Neuronal stem cell (in vitro differentiated cells): ENCODE results near the gene MXRA5.

ENCODE experiments used
- DNase-seq: peaks from one replicate; pipeline ENCODE4 v3.0.0-alpha.2; 2013; ENCODE audit warnings: low spot score
- H2AFZ ChIP-seq: one replicate; pipeline ENCODE4 v1.6.1; 2013; ENCODE audit warnings: mild to moderate bottlenecking, low read length, inconsistent platforms
- H2AK5ac ChIP-seq: 2 replicates; pipeline ENCODE4 v1.6.1; 2013; ENCODE audit warnings: low read depth, mild to moderate bottlenecking, inconsistent platforms, low read length, moderate library complexity, mixed read lengths
- H2BK120ac ChIP-seq: 2 replicates; pipeline ENCODE4 v1.6.1; 2013; ENCODE audit warnings: low read depth, mild to moderate bottlenecking, inconsistent platforms, low read length, moderate library complexity, mixed read lengths
- H2BK12ac ChIP-seq: one replicate; pipeline ENCODE4 v1.6.1; 2013; ENCODE audit warnings: low read length, inconsistent platforms
- H2BK15ac ChIP-seq: 2 replicates; pipeline ENCODE4 v1.6.1; 2013; ENCODE audit warnings: mild to moderate bottlenecking, low read length, inconsistent platforms, mixed read lengths
- H2BK5ac ChIP-seq: one replicate; pipeline ENCODE4 v1.6.1; 2013; ENCODE audit warnings: inconsistent platforms, mild to moderate bottlenecking, low read length, moderate library complexity
- H3K14ac ChIP-seq: one replicate; pipeline ENCODE4 v1.6.1; 2013; ENCODE audit warnings: low read length, inconsistent platforms
- H3K18ac ChIP-seq: 2 replicates; pipeline ENCODE4 v1.6.1; 2013; ENCODE audit warnings: low read length, inconsistent platforms
- H3K23ac ChIP-seq: 2 replicates; pipeline ENCODE4 v1.6.1; 2013; ENCODE audit warnings: low read depth, mild to moderate bottlenecking, mixed read lengths, low read length, inconsistent platforms; ENCODE audit not compliant: poor library complexity
- H3K27ac ChIP-seq: replicated peaks from 3 replicates; pipeline ENCODE4 v1.5.1; 2013; ENCODE audit warnings: low read length, inconsistent platforms
- H3K27me3 ChIP-seq, 3 experiments: 2 replicates each; pipeline ENCODE4 v1.6.1; 2013; ENCODE audit warnings: low read length in 3 of 3, mild to moderate bottlenecking in 2 of 3, inconsistent platforms in 1 of 3, low read depth in 1 of 3, mixed read lengths in 1 of 3, moderate library complexity in 1 of 3; ENCODE audit not compliant: control insufficient read depth in 3 of 3, insufficient read depth in 3 of 3
- H3K36me3 ChIP-seq, 2 donors: replicated peaks in 1 of 2; 2 replicates each; pipeline ENCODE4 v1.6.1; 2013; ENCODE audit warnings: low read length in 2 of 2; ENCODE audit not compliant: control insufficient read depth in 2 of 2, insufficient read depth in 2 of 2
- H3K4ac ChIP-seq: 2 replicates; pipeline ENCODE4 v1.6.1; 2013; ENCODE audit warnings: inconsistent platforms, mild to moderate bottlenecking, low read length, moderate library complexity
- H3K4me1 ChIP-seq, 2 donors: 1 replicate in 1 of 2; 2 replicates in 1 of 2; pipeline ENCODE4 v1.6.1; 2013; ENCODE audit warnings: low read length in 2 of 2, low read depth in 1 of 2; ENCODE audit not compliant: control insufficient read depth in 2 of 2, insufficient read depth in 1 of 2
- H3K4me2 ChIP-seq: one replicate; pipeline ENCODE4 v1.6.1; 2013; ENCODE audit warnings: mild to moderate bottlenecking, low read length, inconsistent platforms; ENCODE audit not compliant: insufficient read depth, poor library complexity, severe bottlenecking
- H3K4me3 ChIP-seq, 2 donors: 2 replicates each; pipeline ENCODE4 v1.5.1; 2013; ENCODE audit warnings: low read length in 2 of 2, mild to moderate bottlenecking in 2 of 2, inconsistent platforms in 1 of 2, moderate library complexity in 1 of 2
- H3K79me1 ChIP-seq: one replicate; pipeline ENCODE4 v1.6.1; 2013; ENCODE audit warnings: low read depth, mild to moderate bottlenecking, inconsistent platforms, low read length, moderate library complexity
- H3K9ac ChIP-seq: one replicate; pipeline ENCODE4 v1.6.1; 2013; ENCODE audit warnings: mild to moderate bottlenecking, low read depth, low read length, inconsistent platforms; ENCODE audit not compliant: poor library complexity
- H3K9me3 ChIP-seq, 2 donors: replicated peaks in 1 of 2; 2 replicates each; pipeline versions ENCODE3 to v1.6.1; 2013; ENCODE audit warnings: low read length in 2 of 2, mild to moderate bottlenecking in 2 of 2, inconsistent platforms in 1 of 2, low read depth in 1 of 2, mixed read lengths in 1 of 2, moderate library complexity in 1 of 2; ENCODE audit not compliant: control insufficient read depth in 2 of 2, insufficient read depth in 1 of 2
- H4K8ac ChIP-seq: one replicate; pipeline ENCODE4 v1.6.1; 2013; ENCODE audit warnings: low read depth, mild to moderate bottlenecking, inconsistent platforms, low read length, moderate library complexity
- H4K91ac ChIP-seq: one replicate; pipeline ENCODE4 v1.6.1; 2013; ENCODE audit warnings: low read length, low read depth, mild to moderate bottlenecking, inconsistent platforms; ENCODE audit not compliant: poor library complexity
- WGBS, 2 donors: extraction: QIAGEN DNeasy Blood & Tissue Kit; methylation state at CpG; one replicate each; pipeline ENCODE4 v1.1.7; 2013; ENCODE audit warnings: missing lambda C conversion rate in 2 of 2, mixed read lengths in 1 of 2; ENCODE audit not compliant: insufficient read length in 2 of 2, insufficient replicate concordance in 1 of 2; ENCODE audit errors: extremely low coverage in 2 of 2; 5-methylcytosine and 5-hydroxymethylcytosine counted together

MXRA5 gene

DNA sequence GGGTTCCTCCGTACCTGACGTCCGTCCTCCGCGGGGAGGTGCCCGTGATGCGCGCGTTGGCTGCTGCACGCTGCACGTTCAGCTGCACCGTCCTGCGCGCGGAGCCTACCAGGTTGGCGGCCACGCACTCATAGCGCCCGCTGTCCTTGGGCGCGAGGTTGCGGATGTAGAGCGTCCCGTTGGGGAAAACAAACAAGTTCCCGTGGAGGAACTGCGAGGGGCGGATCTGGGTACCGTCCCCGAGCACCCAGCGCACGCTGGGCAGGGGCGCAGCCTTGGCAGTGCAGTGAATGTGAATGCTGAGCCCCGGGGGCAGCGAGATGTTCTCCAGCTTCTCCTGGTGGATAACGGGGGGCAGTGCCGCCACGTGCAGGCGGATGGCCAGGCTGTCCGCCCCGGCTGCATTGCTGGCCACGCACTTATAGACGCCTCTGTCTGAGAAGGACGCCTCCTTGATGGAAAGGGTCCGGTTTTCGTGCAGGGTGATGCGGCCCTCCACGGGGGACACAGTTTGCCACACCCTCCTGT, 29.2 kb downstream of the MXRA5 start:
- H4K91ac ChIP-seq: no peak overlapping the region
- no peak overlapping the region for H2BK12ac ChIP-seq
- peak overlapping the region; percentile 38 for H3K14ac ChIP-seq
- no peak overlapping the region for H2AK5ac ChIP-seq
- H2AFZ ChIP-seq: no peak overlapping the region
- H3K4me1 ChIP-seq: no peaks in the 10 kb centered on the region
- no peak overlapping the region for H3K4ac ChIP-seq
- H3K9ac ChIP-seq: no peak overlapping the region
- no peak overlapping the region for H3K18ac ChIP-seq
- no CpG with 5 or more reads among the region's 47 CpGs for WGBS, 2 donors
- no peak for DNase-seq
- no peak overlapping the region for H2BK120ac ChIP-seq
- H3K9me3 ChIP-seq: no peaks in the 10 kb centered on the region
- no peak overlapping the region for H2BK5ac ChIP-seq
- H4K8ac ChIP-seq: no peak overlapping the region
- no peak overlapping the region for H3K4me3 ChIP-seq
- no peaks in the 10 kb centered on the region for H3K27me3 ChIP-seq
- H3K23ac ChIP-seq: no peak overlapping the region
- H2BK15ac ChIP-seq: no peak overlapping the region
- no peak overlapping the region for H3K4me2 ChIP-seq
- no peaks in the 10 kb centered on the region for H3K36me3 ChIP-seq
- H3K79me1 ChIP-seq: no peaks in the 10 kb centered on the region
- H3K27ac ChIP-seq: no peak overlapping the region

DNA sequence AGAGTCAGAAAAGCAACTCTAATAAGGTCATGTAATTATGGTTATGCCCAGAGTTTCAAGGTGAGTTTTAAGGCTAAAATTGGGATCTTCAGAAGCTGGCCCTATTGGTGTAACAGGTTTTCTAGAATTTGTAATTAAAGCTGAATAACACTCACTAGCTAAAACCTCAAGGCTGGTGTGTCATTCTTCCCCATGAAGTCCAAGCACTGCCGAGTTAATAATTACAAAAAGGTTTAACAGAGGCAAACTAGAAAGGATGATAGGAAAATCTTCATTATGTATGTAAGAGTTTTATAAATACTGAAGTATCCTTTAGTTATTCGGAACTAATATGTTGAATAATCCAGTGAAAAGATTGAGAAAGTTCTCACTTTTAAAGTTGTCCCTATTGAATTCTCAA, 34.3 kb downstream of the MXRA5 start:
- H3K23ac ChIP-seq: no peak overlapping the region
- H3K4ac ChIP-seq: no peak overlapping the region
- H2AK5ac ChIP-seq: no peak overlapping the region
- H3K27me3 ChIP-seq: no peaks in the 10 kb centered on the region
- H2BK12ac ChIP-seq: no peak overlapping the region
- H3K27ac ChIP-seq: no peak overlapping the region
- no peaks in the 10 kb centered on the region for H3K36me3 ChIP-seq
- no peak overlapping the region for H2BK120ac ChIP-seq
- no peak overlapping the region for H4K8ac ChIP-seq
- no peak overlapping the region for H3K4me3 ChIP-seq
- no peak overlapping the region for H3K4me2 ChIP-seq
- no CpG with 5 or more reads among the region's 2 CpGs for WGBS, 2 donors
- no peaks in the 10 kb centered on the region for H3K9me3 ChIP-seq
- H3K4me1 ChIP-seq: no peaks in the 10 kb centered on the region
- H3K14ac ChIP-seq: no peak overlapping the region
- no peak overlapping the region for H3K9ac ChIP-seq
- DNase-seq: no peak
- H2AFZ ChIP-seq: no peak overlapping the region
- H3K79me1 ChIP-seq: no peaks in the 10 kb centered on the region
- H3K18ac ChIP-seq: no peak overlapping the region
- H2BK15ac ChIP-seq: no peak overlapping the region
- no peak overlapping the region for H4K91ac ChIP-seq
- no peak overlapping the region for H2BK5ac ChIP-seq

- Histone ChIP-seq H3K4me1 (no peaks in the 10 kb centered on the region), H3K36me3 (no peaks in the 10 kb centered on the region), H3K27me3 (no peaks in the 10 kb centered on the region), H2BK120ac (no peak overlapping the region), H2BK5ac (no peak overlapping the region), H3K23ac (no peak overlapping the region), H3K9me3 (no peaks in the 10 kb centered on the region), H4K91ac (no peak overlapping the region), H2BK12ac (no peak overlapping the region), H3K4me2 (no peak overlapping the region), H2BK15ac (no peak overlapping the region), H3K18ac (no peak overlapping the region), H3K14ac (no peak overlapping the region), H4K8ac (no peak overlapping the region), H3K9ac (no peak overlapping the region), H3K4ac (no peak overlapping the region), H3K79me1 (no peaks in the 10 kb centered on the region), H3K4me3 (no peak overlapping the region), H2AFZ (no peak overlapping the region), H2AK5ac (no peak overlapping the region), H3K27ac (no peak overlapping the region)
- WGBS, 2 donors: no CpG with 5 or more reads among the region's 1 CpG
- no peak for DNase-seq
Observed at GRCh38 chrX:3307881-3308280, 38.6 kb downstream of the MXRA5 start.

DNA sequence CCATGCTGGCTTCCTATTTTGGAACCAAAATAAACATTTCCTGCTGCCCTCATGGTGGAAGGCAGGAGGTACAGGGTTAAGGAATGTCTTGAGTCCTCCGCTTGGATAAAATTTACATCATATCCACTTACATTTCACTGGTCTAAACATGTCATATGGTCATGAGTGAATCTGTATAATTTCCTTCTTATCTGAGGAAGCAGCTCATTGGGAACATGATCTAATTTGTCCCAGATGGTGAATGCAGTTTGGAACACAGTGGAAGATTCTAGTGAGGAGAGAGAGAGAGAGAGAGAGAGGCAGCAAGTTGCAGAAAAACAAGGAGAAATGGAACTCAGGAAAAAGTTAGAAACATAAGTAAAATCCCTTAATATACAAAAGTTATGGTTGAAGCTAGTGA, 46.8 kb downstream of the MXRA5 start:
- no peak overlapping the region for H3K4ac ChIP-seq
- no peaks in the 10 kb centered on the region for H3K79me1 ChIP-seq
- H4K8ac ChIP-seq: no peak overlapping the region
- H3K14ac ChIP-seq: no peak overlapping the region
- H2AFZ ChIP-seq: no peak overlapping the region
- no peak overlapping the region for H2BK5ac ChIP-seq
- no peak overlapping the region for H3K9ac ChIP-seq
- no peak overlapping the region for H4K91ac ChIP-seq
- no peak overlapping the region for H3K27ac ChIP-seq
- DNase-seq: no peak
- H2AK5ac ChIP-seq: no peak overlapping the region
- H2BK12ac ChIP-seq: no peak overlapping the region
- H3K4me1 ChIP-seq: no peaks in the 10 kb centered on the region
- no peaks in the 10 kb centered on the region for H3K9me3 ChIP-seq
- no peak overlapping the region for H2BK15ac ChIP-seq
- H3K23ac ChIP-seq: no peak overlapping the region
- H3K36me3 ChIP-seq: no peaks in the 10 kb centered on the region
- no peaks in the 10 kb centered on the region for H3K27me3 ChIP-seq
- no peak overlapping the region for H3K18ac ChIP-seq
- no peak overlapping the region for H3K4me3 ChIP-seq
- H3K4me2 ChIP-seq: no peak overlapping the region
- H2BK120ac ChIP-seq: no peak overlapping the region
- WGBS, 2 donors: no CpG with 5 or more reads among the region's 1 CpG
